ENCODE results near the gene OR51B5.
"Not testable (repeated sequence)": the region's sequence is repeated elsewhere in the genome, so short reads cannot be mapped to it uniquely, and the experiment has no call there.

OR51B5 gene, protein sequence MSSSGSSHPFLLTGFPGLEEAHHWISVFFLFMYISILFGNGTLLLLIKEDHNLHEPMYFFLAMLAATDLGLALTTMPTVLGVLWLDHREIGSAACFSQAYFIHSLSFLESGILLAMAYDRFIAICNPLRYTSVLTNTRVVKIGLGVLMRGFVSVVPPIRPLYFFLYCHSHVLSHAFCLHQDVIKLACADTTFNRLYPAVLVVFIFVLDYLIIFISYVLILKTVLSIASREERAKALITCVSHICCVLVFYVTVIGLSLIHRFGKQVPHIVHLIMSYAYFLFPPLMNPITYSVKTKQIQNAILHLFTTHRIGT

DNA sequence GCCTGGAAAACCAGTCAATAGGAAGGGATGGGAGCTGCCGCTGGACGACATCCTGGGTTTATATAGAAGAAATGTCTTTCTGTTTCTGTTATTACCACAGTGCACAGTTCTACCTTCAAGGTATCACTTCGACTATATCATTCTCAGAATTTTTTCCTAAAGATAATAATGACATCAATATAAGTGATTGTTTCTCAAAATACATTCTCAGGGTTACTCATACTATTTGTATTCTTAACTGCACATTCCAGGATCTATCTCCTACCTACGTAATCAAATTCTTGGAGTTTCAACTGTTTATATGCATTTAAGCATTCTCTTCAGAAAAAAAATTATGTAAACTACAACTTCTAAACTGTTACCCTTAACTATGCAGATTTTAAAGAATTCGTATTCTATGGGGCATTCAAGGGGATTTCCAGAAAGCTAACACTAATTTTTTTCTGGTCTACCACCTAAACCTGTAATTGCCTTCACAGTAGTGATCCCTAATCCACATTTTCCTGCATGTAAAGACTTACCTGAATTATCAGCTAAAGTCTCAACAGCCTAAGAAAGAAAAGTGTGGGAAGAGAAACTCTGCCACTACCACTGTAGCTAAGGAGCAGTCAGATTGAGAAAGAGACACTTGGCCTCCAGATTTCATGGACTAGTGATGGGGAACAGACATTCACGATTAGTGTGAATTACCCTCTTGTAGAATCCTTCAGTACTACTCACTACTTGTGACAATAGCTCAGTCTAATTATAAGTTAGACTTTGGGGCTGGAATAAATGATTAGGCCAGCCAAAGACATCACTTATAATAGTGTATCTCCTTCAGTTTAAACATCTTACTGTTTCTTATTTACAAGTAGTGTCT is at the start of gene OR51B5:
Gene OR51B5, minus strand, starts transcription at position 51 of the 862 bp plus-strand sequence. Its CDS starts 0 bp downstream, at position 51.
- no peak for DNase-seq (ENCODE audit: low read depth, low spot score)

DNA sequence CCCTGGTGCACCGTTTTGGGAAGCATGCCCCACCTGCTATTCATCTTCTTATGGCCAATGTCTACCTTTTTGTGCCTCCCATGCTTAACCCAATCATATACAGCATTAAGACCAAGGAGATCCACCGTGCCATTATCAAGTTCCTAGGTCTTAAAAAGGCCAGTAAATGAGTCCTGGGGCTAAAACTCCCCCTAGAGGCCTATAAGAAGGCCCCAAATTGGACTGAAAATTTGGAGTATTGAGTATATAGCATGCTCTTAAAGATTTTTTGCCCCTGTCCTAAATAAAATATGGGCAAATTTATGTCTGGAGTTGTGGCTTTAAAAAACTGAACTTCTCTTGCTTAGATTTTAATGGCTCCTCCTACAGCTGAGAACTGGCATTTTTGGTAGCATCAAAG is 46.9 kb upstream of the OR51B5 start:
- DNase-seq (ENCODE audit: low read depth, low spot score), result no peak

- DNase-seq (ENCODE audit: low read depth, low spot score), result no peak
These were observed 41.0 kb upstream of the OR51B5 start for GRCh38 chr11:5384335-5384734.

DNA sequence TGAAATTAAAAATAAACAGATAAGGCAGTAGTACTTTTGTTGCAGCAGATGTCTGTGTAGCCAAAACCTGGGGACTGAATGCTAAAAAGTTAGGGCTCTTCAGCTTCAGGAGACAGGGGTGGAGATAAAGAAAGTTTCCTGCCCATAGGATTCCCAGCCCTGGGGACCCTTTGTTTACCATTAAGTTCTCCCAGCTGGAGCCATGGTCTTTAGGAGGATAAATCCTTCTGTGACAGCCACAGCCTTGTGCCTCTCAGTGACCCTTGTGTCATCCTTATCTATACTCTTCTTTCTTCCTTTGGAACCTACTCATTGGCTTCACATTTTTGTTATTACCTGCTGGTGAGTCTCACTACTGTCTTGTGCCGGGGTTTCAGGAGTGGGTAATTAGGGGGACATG is 40.3 kb upstream of the OR51B5 start, which contains the start of gene OR51M1:
Gene OR51M1, plus strand, starts transcription at position 237 of the 400 bp plus-strand sequence. CDS start 5,587 bp downstream, outside the sequence.
- DNase-seq (ENCODE audit: low read depth, low spot score), result no peak

GRCh38 chr11:5380740-5381342 is 37.5 kb upstream of the OR51B5 start:
- DNase-seq (ENCODE audit: low read depth, low spot score), result no peak

GRCh38 chr11:5369789-5370188 is 26.5 kb upstream of the OR51B5 start:
- DNase-seq (ENCODE audit: low read depth, low spot score), result no peak

DNA sequence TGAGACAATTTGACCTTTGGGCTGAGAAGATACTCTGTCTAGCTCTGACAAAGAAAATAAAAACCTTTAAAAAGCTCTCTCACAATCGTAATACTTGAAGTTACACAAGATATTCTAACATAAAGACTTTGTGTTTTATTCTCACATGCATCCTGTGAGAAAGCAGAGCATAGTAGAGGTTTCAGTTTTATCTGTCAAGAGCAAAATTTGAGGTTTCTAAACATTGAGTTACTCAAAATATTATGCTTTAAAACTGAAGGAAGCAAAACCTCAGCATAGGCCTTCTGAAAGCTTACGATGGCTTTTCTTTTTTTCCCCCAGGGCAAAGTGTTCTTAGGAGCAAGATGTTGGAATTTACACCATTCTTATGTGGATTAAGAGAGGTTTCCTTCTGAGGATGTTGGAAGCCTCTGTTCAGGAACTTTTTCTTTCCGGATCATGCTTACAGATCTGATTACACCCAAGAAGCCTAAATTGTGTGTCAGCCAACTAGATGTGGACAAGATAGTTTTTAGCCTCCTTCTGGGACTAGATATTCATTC is 25.2 kb upstream of the OR51B5 start:
- DNase-seq (ENCODE audit: low read depth, low spot score), result no peak

DNA sequence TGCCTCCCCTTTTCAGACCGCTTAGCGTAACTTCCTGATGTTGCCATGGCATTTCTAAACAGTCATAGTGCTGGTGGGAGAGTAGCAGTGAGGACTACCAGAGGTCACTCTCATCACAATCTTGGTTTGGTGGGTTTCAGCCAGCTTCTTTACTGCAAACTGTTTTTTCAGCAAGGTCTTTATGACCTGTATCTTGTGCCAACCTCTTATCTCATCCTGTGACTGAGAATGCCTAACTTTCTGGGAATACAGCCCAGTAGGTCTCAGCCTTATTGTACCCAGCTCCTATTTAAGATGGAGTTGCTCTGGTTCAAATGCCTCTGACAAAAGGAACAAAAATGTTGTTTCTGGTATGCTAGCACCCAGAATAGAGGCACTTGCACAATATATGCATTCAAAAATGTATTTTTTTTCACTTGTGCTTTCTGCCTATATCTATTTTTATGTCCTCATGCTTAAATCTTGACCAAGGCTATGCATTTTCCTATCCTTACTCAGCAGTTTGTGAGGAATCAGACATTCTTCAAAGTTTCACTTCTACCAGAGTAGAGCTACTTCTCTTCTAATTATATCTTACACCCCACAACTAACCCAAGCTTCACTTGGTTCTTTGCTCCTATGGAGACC is 24.2 kb upstream of the OR51B5 start:
- no peak for DNase-seq (ENCODE audit: low read depth, low spot score)

GRCh38 chr11:5366856-5367255 is 23.5 kb upstream of the OR51B5 start:
- DNase-seq (ENCODE audit: low read depth, low spot score), result no peak

DNA sequence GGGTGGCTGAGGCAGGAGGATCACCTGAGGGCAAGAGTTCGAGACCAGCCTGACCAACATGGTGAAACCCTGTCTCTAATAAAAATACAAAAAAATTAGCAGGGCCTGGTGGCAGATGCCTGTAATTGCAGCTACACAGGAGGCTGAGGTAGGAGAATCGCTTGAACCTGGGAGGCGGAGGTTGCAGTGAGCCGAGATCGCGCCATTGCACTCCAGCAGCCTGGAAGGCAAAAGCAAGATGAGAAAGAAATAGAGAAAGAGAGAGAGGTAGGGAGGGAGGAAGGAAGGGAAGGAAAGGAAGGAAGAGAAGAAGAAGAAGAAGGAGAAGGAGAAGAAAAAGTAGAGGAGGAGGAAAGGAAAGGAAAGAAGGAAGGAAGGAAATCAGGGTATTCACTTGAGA is 23.0 kb upstream of the OR51B5 start:
- DNase-seq (ENCODE audit: low read depth, low spot score), result not testable (repeated sequence)

- DNase-seq (ENCODE audit: low read depth, low spot score), result no peak
These were observed 20.9 kb upstream of the OR51B5 start for GRCh38 chr11:5364214-5364613.

DNA sequence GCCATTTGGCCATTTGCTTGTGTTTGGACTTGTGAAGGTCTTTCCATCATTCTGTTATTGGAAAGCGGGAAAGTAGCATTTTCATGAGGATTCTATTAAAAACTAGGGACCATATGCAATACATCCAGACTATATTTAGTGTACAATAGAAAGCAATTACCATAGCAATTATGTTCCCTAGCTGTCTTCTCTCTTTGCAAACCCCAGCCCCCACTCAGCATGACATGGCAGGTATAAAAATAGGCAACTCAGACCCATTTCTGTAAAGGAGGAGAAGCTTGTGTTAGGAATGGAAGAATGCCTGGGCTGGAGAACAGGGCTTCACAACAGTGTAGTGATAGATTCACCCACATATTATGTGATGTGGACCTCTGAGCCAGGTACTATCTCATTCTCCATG is 20.4 kb upstream of the OR51B5 start:
- DNase-seq (ENCODE audit: low read depth, low spot score), result no peak

DNA sequence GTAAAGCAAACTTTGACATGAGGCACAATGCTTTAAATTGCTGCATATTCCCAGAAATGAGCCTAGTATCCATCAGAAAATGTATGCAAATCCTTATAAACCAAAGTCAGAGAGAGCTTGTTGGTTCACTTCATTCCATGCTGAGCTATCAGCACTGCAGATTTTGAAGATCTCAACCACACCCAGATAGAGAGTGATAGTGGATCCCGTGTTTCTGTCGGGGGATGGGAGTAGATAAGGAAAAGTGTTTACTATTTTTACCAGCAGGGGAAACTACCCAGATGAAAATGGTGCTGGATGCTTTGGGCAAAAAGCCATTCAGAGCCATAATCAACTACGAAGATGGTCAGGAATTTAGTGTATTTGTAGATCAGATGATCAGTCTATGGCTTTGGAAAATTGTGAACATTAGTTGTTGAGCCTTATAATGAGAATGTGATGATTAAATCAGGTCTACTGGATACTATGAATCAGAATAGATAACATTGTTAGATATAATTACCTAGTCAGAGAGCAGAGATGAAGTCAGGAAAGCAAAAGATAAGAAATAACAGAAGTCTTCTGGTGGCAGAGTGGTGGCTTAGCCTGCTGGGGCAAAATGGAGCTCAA is 18.8 kb upstream of the OR51B5 start:
- DNase-seq (ENCODE audit: low read depth, low spot score), result no peak

DNA sequence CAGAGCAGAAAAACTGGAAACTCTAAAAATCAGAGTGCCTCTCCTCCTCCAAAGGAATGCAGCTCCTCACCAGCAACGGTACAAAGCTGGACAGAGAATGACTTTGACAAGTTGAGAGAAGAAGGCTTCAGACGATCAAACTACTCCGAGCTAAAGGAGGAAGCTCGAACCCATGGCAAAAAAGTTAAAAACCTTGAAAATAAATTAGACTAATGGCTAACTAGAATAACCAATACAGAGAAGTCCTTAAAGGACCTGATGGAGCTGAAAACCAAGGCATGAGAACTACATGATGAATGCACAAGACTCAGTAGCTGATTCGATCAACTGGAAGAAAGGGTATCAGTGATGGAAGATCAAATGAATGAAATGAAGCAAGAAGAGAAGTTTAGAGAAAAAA is 12.7 kb upstream of the OR51B5 start:
- DNase-seq (ENCODE audit: low read depth, low spot score), result not testable (repeated sequence)

DNA sequence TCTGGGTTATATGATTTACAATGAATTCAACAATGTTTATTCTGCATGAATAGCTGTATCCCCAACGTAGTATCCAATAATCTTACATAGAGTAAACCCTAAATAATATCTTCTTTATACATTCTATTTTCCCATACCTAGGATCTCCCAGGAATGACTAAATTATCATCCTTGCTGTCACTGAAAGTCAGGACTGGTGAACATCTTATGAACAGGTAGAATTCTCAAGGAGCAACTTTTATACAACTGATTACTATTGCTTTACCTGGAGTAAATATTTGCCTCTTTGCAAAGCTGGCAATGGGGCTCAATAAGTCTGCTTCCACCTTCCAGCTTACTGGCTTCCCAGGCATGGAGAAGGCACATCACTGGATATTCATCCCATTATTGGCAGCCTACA is 7.9 kb upstream of the OR51B5 start, which contains the start of gene OR51B6:
Gene OR51B6, plus strand, starts transcription at position 301 of the 400 bp plus-strand sequence. Its CDS starts 0 bp downstream, at position 301.
- no peak for DNase-seq (ENCODE audit: low read depth, low spot score)

GRCh38 chr11:5349550-5349949 is 6.2 kb upstream of the OR51B5 start:
- DNase-seq (ENCODE audit: low read depth, low spot score), result no peak

DNA sequence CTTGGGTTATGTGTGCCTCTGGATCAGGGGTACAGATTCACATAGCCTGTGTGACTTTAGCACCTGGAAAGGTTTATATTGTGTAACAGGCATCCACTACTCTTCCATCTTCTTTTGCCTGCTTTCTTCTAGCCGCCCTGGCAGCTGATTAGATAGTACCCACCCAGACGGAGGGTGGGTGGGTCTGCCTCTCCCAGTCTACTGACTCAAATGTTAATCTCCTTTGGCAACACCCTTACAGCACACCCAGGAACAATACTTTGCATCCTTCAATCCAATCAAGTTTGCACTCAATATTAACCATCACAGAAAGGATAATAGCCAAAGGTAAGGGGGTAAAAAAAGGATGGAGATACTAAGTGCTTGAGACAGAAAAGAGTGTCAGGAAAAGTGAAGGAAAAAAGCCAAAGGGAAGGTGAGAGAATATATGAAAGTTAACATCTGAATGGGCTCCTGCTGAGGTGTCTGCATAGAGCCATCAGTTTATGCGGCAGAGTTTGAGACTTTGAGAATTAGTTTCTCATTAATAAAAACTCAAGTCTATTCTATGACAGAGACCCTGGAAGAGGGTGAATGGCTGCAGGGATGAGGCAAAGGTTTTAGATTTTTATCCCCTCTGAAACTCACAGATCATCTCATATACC is 5.3 kb upstream of the OR51B5 start:
- no peak for DNase-seq (ENCODE audit: low read depth, low spot score)

DNA sequence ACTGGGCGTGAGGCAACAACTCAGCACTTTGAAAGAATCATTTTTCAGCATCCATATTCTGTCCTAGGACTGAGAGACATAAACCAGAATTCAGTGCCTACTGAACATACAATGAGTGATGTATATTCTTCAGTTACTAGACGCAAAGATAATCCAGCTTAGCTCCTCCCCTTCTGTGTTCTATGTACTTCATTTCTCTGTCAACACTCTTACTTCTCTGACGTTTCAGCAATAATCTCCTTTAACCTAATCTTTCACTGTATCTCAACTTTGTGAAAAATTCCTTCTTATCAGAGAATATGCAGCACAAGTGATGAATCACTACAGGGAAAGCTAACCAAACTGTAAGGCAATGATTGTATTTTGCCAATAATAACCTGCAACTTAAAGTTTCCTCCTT is 2.5 kb upstream of the OR51B5 start:
- no peak for DNase-seq (ENCODE audit: low read depth, low spot score)

GRCh38 chr11:5339771-5340322 is 3.5 kb downstream of the OR51B5 start:
- DNase-seq (ENCODE audit: low read depth, low spot score), result no peak

DNA sequence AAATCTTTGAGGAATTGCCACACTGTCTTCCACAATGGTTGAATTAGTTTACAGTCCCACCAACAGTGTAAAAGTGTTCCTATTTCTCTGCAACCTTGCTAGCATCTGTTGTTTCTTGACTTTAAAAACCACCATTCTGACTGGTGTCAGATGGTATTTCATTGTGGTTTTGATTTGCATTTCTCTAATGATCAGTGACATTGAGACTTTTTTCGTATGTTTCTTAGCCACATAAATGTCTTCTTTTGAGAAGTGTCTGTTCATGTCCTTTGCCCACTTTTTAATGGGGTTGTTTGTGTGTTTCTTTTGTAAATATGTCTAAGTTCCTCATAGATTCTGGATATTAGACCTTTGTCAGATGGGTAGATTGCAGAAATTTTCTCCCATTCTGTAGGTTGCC is 6.1 kb downstream of the OR51B5 start:
- not testable (repeated sequence) for DNase-seq (ENCODE audit: low read depth, low spot score)
